IPS-11a (cell line): Measurements from ENCODE around the gene RMI2.
"Not testable (repeated sequence)": the region's sequence is repeated elsewhere in the genome, so short reads cannot be mapped to it uniquely, and the experiment has no call there.

Source experiments
- H3K4me3 ChIP-seq: one replicate; pipeline ENCODE4 v1.5.1; 2013; ENCODE audit warnings: low read depth, low read length, control low read depth

Gene RMI2

DNA sequence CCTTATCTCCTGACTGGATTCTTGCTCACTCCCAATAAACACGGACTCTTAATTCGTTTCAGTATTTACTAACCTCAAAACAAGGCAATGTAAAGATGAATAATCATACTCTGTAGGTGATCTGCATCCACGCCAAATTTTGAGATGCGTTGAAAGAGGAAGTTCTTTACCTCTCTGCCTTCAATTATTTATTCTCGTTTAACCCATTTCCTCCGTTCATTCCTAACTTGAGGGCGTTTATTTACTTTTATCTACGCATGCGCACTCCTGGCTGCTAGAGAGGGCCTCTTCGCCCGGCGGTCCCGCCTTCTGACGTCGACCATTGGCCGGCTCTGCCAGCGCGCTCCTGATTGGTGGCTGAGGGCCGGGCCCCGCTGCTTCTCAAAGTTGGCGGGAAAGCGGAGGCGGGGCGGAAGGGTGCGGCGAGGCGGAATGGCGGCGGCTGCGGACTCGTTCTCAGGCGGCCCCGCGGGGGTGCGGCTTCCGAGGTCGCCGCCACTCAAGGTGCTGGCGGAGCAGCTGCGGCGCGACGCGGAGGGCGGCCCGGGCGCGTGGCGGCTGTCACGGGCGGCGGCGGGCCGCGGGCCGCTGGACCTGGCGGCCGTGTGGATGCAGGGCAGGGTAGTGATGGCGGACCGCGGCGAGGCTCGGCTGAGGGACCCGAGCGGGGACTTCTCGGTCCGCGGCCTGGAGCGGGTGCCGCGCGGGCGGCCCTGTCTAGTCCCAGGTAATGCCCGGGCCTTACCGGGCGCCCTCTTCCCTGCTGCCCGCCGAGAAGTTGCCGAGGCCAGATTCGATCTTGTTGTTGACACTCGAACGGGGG, at the start of gene RMI2:
RMI2 (plus strand) TSS at position 420 of the 823 bp plus-strand sequence; CDS start at position 433, 13 bp downstream.
- peak within 1 kb of the TSS; percentile 78 for H3K4me3 ChIP-seq

DNA sequence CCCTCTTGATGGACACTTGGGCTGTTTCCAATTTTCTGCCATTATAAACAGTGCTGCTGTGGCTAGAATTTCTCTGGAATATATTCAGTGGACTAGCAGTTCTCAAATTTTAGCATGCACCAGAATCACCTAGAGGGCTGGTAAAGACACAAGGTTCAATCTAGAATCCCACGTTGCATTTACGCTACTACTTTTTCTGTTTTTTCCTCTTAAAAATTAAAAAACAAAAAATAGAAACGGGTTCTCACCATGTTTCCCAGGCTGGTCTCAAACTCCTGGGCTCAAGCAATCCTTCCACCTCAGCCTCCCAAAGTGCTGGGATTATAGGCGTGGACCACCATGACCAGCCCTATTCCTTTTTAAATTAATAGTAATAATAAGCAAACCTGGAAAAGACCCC, 49.6 kb upstream of the RMI2 start:
- no peak overlapping the region for H3K4me3 ChIP-seq

- H3K4me3 ChIP-seq: no peak overlapping the region
These were observed 48.9 kb upstream of the RMI2 start for GRCh38 chr16:11296351-11296705.

DNA sequence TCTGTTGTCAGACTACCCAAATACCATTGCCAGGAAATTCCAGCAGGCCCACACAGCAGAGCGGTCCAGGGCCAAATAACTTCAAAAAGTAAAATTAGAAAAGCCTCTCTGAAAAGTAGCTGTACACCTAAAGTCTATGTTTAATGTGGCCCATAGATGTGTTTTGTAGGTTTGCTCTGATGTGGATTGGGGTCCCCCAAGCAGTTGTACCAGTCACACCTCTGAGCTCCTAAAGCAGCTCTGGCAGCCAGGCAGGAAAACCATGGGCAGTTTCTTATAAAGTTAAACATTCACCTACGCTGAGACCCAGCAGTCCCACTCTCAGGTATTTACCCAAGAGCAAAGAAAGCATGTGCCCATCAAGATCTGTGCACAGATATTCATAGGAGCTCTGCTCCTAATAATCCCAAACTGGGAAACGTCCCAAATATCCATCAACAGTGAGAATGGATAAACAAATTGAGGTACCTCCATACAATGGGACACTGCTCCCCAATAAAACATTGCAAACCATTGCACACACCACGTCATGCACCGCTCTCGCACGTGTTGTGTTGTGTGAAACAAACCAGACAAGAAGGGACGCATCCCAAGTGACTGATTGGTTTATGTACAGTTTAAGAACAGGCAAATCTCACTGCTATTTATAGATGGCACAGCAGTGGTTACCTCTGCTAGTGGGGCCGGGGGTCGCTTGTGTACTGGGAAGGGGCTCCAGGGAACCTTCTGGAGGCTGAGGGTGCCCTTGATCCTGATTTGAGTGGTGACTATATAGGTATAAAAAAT, 48.4 kb upstream of the RMI2 start:
- H3K4me3 ChIP-seq: no peak overlapping the region

DNA sequence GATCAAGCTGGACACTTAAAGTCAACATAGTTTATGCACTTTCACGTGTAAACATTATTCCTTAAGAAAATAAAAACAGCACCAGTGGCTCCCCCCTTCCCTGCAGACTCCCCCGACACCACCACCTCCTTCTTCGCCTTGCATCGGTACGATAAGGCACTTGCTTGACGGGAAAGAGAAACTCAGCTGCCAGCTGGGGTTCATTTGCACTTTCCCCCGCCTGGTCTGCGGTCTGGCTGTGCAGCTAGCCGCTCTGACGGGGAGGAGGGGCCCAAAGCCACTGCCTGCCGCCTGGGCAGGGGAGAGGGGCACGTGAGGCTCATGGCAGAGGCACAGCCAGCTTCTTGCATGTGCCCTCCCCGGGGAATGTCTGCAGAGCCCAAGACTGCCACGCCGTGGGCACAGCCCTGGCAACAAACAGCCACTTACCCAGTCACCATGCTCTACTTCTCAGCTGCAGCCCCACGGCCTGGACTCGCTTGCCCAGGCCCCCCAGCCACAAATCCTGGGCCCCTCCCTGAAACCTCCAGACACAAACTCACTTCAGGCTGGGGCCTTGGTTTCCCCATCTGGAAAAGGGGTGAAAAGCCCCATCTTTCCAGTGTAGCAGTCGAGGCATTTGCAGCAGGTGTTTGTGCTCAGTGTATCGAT, 47.6 kb upstream of the RMI2 start:
- no peak overlapping the region for H3K4me3 ChIP-seq

DNA sequence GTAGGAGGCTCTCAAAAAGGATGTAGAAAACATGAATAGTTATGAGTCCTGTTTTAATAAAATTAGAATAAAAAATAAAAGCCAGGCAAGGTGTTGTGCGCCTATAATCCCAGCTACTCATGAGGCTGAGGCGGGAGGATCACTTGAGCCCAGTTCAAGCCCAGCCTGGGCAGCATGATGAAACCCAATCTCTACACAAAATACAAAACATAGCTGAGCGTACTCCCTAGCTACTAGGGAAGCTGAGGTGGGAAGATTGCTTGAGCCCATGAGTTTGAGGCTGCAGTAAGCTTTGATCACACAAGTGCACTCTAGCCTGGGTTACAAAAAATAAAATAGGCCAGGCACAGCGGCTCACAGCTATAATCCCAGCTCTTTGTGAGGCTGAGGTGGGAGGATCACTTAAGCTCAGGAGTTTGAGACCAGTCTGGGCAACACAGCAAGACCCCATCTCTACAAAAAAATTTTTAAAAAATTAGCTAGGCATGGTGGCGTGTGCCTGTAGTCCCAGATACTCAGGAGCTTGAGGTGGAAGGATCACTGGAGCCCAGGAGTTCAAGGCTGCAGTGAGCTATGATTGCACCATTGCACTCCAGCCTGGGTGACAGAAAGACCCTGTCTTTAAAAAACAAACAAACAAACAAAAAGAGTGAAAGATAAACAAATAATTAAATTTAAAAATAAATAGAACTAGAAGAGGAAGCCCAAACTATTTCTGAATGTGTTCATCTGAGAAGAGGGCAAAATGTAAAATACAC, 46.9 kb upstream of the RMI2 start:
- H3K4me3 ChIP-seq: no peak overlapping the region

GRCh38 chr16:11298950-11299547, 46.2 kb upstream of the RMI2 start:
- not testable (repeated sequence) for H3K4me3 ChIP-seq

- no peak overlapping the region for H3K4me3 ChIP-seq
These were observed 45.2 kb upstream of the RMI2 start for GRCh38 chr16:11299865-11300559.

- no peak overlapping the region for H3K4me3 ChIP-seq
These were observed 44.7 kb upstream of the RMI2 start for GRCh38 chr16:11300560-11300892.

DNA sequence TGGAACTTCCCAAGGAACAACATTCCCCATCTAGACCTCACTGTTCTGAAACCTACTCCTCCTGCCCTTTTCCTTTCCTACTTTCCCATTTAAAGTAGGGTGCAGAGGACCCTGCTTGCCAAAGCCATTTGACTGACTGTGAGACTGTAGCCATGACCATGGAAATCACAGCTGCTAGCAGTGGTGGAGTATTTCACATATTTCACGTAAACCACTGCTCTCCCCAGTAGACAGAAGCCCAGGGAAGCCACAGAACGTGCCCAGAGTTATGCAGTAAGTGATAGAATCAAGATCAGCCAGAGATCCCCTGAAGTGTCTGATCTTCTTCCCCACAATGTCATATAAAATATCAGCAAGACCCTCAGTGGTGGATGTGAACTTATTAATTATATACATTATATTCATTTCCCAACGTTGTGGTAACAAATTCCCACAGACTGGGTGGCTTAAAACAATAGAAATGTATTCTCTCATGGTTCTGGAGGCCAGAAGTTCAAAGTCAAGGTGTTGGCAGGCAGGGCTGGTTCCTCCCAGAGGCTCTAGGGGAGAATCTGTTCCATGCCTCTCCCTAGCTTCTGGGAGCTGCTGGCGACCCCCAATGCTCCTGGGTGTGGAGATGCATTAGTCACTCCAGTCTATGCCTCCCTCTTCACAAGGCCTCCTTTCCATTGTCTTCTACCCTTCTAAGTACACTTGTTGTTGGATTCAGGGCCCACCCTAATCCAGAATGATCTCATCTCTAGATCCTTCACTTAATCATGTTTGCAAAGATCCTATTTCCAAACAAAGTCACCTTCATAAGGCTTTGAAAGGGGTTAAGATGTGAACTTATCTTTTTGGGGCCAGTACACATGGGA, 43.4 kb upstream of the RMI2 start:
- H3K4me3 ChIP-seq: no peak overlapping the region

GRCh38 chr16:11302977-11303376, 42.3 kb upstream of the RMI2 start:
- H3K4me3 ChIP-seq: no peak overlapping the region

- H3K4me3 ChIP-seq: no peak overlapping the region
These were observed 41.7 kb upstream of the RMI2 start for GRCh38 chr16:11303405-11304138.

- no peak overlapping the region for H3K4me3 ChIP-seq
These were observed 38.9 kb upstream of the RMI2 start for GRCh38 chr16:11306381-11306780.

DNA sequence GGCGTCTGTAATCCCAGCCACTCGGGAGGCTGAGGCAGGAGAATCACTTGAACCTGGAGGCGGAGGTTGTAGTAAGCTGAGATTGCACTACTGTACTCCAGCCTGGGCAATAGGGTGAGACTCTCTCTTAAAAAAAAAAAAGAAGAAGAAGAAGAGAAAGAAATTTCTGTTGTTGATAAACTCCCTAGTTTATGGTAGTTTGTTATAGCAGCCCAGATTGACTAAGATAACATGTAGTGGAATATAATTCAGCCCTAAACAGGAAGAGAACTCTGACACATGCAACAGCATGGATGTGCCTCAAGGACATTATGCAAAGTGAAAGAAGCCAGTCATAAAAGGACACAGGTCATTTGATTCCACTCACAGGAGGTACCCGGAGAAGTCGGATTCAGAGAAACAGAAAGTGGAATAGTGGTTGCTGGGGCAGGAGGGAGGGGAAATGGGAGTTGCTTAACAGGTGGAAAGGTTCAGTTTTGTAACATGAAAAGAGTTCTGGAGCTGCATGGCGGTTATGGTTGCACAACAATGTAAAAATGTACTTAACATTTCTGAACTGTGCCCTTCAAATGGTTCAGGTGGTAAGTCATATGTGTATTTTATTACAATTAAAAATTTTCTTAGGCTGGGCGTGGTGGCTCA, 38.1 kb upstream of the RMI2 start:
- no peak overlapping the region for H3K4me3 ChIP-seq

DNA sequence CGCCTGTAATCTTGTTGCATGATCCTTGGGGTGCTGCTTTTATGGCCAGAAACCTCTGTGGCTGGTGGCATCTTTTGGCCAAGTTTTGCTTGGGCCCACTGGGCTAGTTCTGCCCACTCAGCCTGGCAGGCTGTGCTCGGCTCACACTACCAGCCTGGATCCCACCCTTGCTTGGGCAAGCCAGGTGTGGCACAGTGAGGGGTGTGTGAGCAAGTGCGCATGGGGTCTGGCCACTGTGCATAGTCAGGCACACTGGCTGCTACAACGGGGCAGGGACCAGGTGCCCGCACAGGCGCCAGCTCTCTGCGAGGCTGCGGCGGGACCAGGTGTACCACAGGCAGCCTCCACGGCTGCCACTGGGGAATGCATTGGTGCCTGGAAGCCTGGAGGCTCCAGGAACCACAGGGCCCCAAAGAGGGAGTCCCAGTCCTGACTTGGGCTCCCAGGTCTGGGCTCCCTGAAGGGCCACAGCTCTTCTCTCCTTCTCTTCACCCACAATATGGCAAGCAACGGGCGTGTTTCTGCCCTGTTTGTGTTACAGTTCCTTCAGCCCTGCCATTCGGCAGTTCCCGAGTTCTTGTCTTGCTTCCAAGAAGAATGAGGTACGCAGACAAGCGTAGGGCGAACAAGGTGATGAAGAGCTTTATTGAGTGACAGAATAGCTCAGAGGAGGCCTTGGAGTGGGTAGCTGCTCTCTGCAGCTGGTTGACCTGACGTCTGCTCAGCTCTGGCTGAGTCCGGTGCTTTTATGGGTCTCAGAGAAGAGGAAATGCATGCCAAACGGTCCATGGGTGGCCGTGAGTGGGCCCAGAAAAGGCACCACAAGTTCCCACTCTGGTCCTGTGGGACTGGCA, 37.4 kb upstream of the RMI2 start:
- H3K4me3 ChIP-seq: no peak overlapping the region

DNA sequence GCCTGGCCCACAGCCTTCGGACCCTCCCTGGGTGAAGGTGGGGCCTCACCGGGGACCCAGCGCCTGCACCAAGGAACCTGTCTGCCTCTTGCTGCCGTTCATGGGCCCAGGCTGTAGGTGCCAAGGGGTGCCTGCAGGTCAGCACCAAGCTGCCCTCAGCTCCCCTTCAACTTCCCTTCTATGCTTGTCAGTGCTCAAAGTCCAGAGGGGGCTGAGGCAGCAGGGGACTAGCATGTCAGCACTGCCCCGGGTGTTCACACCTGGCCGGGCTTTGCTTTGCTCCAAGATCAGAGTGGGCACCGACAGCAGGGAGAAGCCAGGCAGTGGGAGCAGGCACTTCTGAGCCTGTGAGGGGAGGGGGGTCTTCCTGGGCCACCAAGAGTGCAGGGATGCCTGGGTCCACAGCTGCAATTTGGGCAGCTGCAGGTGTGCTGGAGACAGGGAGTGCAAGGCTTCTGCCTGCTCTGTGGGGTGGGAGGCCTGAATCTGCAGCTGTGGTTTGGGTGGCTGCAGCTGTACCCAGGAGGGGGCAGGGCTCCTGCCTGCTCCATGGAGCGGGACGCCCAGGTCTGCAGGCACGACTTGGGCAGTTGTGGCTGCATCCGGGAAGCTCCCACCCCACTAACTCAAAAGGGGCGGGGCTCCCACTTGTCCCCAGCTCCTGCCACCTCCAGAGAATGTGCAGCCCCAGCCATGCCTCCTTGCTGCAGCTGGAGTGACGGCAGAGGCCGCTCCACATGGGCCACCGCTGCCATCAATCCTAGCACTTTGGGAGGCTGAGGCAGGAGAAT, 36.6 kb upstream of the RMI2 start:
- H3K4me3 ChIP-seq: no peak overlapping the region
